ENCODE measurements around the gene FAM47E. TPM values are rescaled to one million over a fixed set of nuclear protein-coding genes. Genes with fewer than 3 reads are reported as not detected.

FAM47E gene
- total RNA-seq, 1 donor from 2014 or later: 0.49 TPM

GRCh38 chr4:76308548-76308947, 57.0 kb downstream of the FAM47E start:
- TF ChIP-seq CTCF (IDR thresholded peaks at IDR 0.05) (no peak), POLR2A (IDR thresholded peaks at IDR 0.05) (no peak), POLR2AphosphoS5 (IDR thresholded peaks at IDR 0.05; ENCODE audit: insufficient read depth in 1 of 2, low read depth in 1 of 2) (no peak)
- Histone ChIP-seq H3K27me3 (no peaks in the 10 kb centered on the region), H3K27ac (no peak overlapping the region), H3K4me1 (peaks cover 36% of the 10 kb centered on the region), H3K4me3 (no peak overlapping the region), H3K36me3 (peaks cover 0 to 6% of the 10 kb centered on the region in 2 donors), H3K9me3 (no peaks in the 10 kb centered on the region)
- DNase-seq (ENCODE audit: extremely low spot score in 2 of 2): no peak
- intact Hi-C loops (cut with DNase I): loop anchor here (10.0 kb wide), 1 partner anchor 94 kb away; the partner anchor contains the start of gene SCARB2

GRCh38 chr4:76309939-76310550, 58.5 kb downstream of the FAM47E start:
- Histone ChIP-seq H3K4me1 (peaks cover 31% of the 10 kb centered on the region), H3K4me3 (no peak overlapping the region), H3K27me3 (no peaks in the 10 kb centered on the region), H3K36me3 (peaks cover 0 to 6% of the 10 kb centered on the region in 2 donors), H3K9me3 (no peaks in the 10 kb centered on the region), H3K27ac (no peak overlapping the region)
- intact Hi-C loops (cut with DNase I): loop anchor here (10.0 kb wide), 1 partner anchor 95 kb away; the partner anchor contains the start of gene SCARB2
- TF ChIP-seq POLR2AphosphoS5 (IDR thresholded peaks at IDR 0.05; ENCODE audit: insufficient read depth in 1 of 2, low read depth in 1 of 2) (no peak), CTCF (IDR thresholded peaks at IDR 0.05) (no peak), POLR2A (IDR thresholded peaks at IDR 0.05) (no peak)
- DNase-seq (ENCODE audit: extremely low spot score in 2 of 2): no peak

GRCh38 chr4:76310683-76311082, 59.2 kb downstream of the FAM47E start:
- H3K4me1 ChIP-seq: peaks cover 24% of the 10 kb centered on the region
- H3K4me3 ChIP-seq: no peak overlapping the region
- no peak for TF ChIP-seq CTCF (IDR thresholded peaks at IDR 0.05)
- no peak for TF ChIP-seq POLR2AphosphoS5 (IDR thresholded peaks at IDR 0.05; ENCODE audit: insufficient read depth in 1 of 2, low read depth in 1 of 2)
- no peak for TF ChIP-seq POLR2A (IDR thresholded peaks at IDR 0.05)
- no peak overlapping the region for H3K27ac ChIP-seq
- H3K9me3 ChIP-seq: no peaks in the 10 kb centered on the region
- intact Hi-C loops (cut with DNase I): no loop called here
- H3K27me3 ChIP-seq: no peaks in the 10 kb centered on the region
- H3K36me3 ChIP-seq: peaks cover 0 to 6% of the 10 kb centered on the region in 2 donors
- DNase-seq (ENCODE audit: extremely low spot score in 2 of 2): no peak

- intact Hi-C loops (cut with DNase I): no loop called here
- no peaks in the 10 kb centered on the region for H3K27me3 ChIP-seq
- no peaks in the 10 kb centered on the region for H3K9me3 ChIP-seq
- no peak overlapping the region for H3K4me3 ChIP-seq
- no peak for DNase-seq (ENCODE audit: extremely low spot score in 2 of 2)
- peaks cover 0 to 6% of the 10 kb centered on the region in 2 donors for H3K36me3 ChIP-seq
- no peak overlapping the region for H3K27ac ChIP-seq
- H3K4me1 ChIP-seq: peaks cover 22% of the 10 kb centered on the region
- TF ChIP-seq POLR2A (IDR thresholded peaks at IDR 0.05): no peak
- no peak for TF ChIP-seq CTCF (IDR thresholded peaks at IDR 0.05)
- TF ChIP-seq POLR2AphosphoS5 (IDR thresholded peaks at IDR 0.05; ENCODE audit: insufficient read depth in 1 of 2, low read depth in 1 of 2): no peak
These were observed 60.4 kb downstream of the FAM47E start for GRCh38 chr4:76311896-76312331.

GRCh38 chr4:76312457-76312856, 60.9 kb downstream of the FAM47E start:
- DNase-seq (ENCODE audit: extremely low spot score in 2 of 2): no peak
- peaks cover 0 to 6% of the 10 kb centered on the region in 2 donors for H3K36me3 ChIP-seq
- peaks cover 18% of the 10 kb centered on the region for H3K4me1 ChIP-seq
- no peak overlapping the region for H3K27ac ChIP-seq
- no peaks in the 10 kb centered on the region for H3K9me3 ChIP-seq
- H3K27me3 ChIP-seq: no peaks in the 10 kb centered on the region
- intact Hi-C loops (cut with DNase I): no loop called here
- TF ChIP-seq POLR2AphosphoS5 (IDR thresholded peaks at IDR 0.05; ENCODE audit: insufficient read depth in 1 of 2, low read depth in 1 of 2) (no peak), POLR2A (IDR thresholded peaks at IDR 0.05) (no peak), CTCF (IDR thresholded peaks at IDR 0.05) (no peak)
- H3K4me3 ChIP-seq: no peak overlapping the region
